ENCODE data around the gene SRPRB.

SRPRB gene

GRCh38 chr3:133825969-133826727 lies 20.5 kb downstream of the SRPRB start:
- DNase-seq (ENCODE audit: low read depth in 2 of 2) = no peak

DNA sequence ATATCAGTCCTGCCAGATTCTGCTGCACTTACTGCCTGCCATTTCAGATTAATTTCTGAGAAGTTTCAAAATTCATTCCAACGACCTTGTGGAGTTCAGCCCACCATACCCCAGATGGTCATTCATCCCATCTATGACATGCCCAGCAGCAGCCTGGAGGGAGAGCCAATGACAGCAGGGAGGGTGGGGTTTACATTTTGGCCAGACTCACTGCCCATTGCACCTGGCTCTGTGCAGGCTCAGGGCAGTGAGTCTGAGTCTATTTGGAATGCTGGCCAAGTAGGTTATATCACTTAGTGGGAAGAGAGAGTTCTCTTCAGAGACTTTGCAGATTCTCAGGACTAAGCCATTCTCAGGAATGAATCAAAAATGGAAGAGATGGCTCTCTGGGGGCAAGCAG lies 21.5 kb downstream of the SRPRB start:
- no peak for DNase-seq (ENCODE audit: low read depth in 2 of 2)

- no peak for DNase-seq (ENCODE audit: low read depth in 2 of 2)
These were observed 22.1 kb downstream of the SRPRB start for GRCh38 chr3:133827684-133828083.

- DNase-seq (ENCODE audit: low read depth in 2 of 2) = no peak
These were observed 23.1 kb downstream of the SRPRB start for GRCh38 chr3:133828576-133829309.

- no peak for DNase-seq (ENCODE audit: low read depth in 2 of 2)
These were observed 23.7 kb downstream of the SRPRB start for GRCh38 chr3:133829310-133829707.

DNA sequence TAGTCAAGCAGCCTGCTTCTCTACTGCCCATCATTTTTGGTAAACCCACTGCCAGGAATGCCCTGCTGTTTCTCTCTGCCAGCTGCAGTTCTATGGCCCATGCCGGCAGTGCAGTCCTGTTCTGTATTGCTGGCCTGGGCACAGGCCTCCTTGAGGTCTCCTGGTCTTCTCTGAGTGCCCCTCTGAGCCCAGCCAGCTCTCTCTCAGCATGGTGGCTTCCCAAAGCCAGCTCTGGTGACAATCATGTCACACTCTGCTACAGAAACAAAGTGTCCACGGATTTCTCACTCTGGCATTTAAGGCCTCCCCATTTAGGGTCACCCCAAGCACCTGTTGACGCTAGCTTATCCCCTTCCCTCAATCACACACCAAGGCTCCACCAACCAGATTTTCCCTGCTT lies 24.5 kb downstream of the SRPRB start:
- DNase-seq (ENCODE audit: low read depth in 2 of 2) = no peak

DNA sequence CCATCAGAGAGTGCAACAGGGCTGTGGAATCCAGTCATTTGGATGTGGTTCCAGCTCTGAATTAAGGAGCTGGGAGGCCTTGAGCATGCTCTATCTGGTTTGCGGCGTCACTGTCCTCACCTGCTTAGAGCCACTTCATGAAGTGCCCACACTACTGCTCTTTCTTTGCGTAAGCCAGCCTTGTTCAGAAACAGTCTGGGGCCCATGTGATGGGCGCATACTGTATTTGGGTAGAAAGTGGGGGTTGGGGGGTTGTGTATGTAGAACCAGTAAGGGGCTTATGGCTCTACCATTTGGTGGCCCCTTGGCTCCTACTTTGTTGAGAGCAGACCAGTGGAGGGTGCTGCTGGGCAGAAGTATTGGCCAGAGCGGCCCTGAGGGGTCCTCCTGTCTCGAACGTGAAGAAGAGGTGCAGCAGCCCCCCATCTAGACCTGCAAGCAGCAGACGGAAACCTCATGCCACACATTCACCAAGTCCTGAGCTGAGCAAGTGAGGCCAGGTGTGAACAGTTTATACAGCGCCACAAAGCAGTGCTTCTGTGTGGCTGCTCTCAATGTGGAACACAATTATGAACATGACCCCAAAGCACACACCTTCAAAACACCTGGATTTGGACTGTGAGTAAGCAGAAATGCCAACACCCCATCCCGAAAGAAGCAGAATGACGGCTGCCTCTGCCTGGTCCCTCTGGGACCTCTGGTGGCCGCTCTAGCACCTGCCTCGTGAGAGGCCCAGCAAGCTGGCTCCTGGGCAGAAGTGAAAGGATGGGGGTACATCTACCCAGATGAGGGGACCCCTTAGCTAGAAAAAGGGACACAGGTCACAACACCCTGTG lies 26.6 kb downstream of the SRPRB start:
- DNase-seq (ENCODE audit: low read depth in 2 of 2) = no peak

DNA sequence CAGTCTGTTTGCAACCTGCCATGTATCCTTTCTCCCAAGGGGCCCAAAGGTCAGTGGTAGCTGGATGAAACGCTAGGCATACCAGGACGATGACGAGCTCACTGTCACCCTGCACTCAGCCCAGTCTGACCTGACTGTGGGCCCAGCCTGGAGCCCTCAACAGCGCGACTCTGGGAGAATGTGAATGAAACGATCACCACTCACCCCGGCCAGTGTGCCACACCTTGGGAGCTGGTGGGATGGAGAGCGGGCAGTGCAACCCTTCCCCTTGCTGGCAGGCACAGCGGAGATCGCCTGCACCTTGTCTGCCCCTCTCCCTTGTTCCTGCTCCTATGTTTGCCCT lies 27.2 kb downstream of the SRPRB start:
- DNase-seq (ENCODE audit: low read depth in 2 of 2) = no peak

GRCh38 chr3:133833267-133833666 lies 27.7 kb downstream of the SRPRB start:
- no peak for DNase-seq (ENCODE audit: low read depth in 2 of 2)

DNA sequence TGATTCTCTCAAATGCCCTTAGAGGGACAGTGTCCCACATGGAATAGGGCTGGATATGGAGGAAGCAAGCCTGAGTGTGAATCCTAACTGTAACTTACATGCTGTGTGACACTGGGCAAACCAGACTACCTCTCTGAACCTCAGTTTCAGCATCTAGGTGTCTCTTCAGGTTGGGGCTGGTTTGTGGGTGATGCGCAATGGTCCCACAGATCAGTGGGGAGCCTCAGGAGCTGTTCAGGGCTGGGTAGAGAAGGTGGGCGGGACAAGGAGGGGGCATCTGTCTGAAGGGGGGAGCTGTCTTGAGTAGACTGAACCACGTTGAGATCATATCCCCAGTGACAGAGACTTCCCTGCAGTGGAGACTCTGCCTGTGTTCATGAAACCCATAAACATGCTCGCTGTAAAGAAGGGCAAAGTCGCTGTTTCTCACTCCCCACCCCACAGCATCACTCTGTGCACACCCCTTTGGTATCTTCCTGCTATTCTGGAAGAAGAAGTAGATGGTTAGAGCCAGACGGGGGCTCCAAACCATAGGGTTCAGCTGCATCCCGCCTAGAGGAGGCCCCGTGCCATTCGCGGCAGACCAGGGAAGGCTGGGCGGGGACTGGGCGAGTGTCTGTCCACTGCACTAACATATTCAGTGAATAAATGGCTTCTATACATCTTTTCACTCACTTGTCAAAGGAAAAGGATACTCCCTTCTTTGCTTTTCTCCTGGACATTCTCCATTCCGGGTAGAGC lies 28.4 kb downstream of the SRPRB start:
- DNase-seq (ENCODE audit: low read depth in 2 of 2) = no peak

GRCh38 chr3:133834621-133835417 lies 29.2 kb downstream of the SRPRB start:
- no peak for DNase-seq (ENCODE audit: low read depth in 2 of 2)

DNA sequence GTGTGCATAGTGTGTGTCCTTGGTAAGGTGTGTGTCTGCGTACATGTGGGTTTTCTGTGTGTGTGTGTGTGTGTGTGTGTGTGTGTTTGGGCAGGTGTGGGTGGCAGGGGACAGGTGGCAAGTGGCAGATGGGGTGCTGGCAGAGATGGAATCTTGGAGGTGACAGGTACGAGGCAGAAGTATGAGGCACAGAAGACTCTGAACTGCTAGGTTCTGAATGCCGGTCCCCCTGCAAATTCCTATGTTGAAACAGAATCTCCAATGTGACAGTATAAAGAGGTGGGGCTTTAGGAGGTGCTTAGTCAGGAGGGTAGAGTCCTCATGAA lies 29.8 kb downstream of the SRPRB start:
- no peak for DNase-seq (ENCODE audit: low read depth in 2 of 2)

DNA sequence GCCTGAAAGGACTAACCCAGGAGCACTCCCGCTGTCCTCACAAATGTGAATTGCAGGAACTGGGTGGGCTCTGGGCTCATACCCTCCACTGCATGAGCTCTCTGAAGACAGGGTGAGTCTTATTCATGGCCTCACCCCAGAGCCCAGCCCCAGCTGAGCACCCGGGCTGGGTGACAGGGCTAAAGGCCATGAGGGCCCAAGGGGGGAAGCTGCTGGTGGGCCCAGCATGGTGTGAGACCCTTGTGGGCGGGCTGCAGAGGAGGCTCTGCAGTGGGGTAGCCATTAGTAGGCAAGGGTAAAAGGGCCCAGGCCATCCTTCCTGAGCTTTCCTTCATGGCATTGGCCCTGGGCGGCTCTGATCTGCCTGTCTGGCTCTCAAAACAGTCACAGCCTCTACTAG lies 30.3 kb downstream of the SRPRB start:
- no peak for DNase-seq (ENCODE audit: low read depth in 2 of 2)

GRCh38 chr3:133836497-133837158 lies 31.0 kb downstream of the SRPRB start:
- no peak for DNase-seq (ENCODE audit: low read depth in 2 of 2)

DNA sequence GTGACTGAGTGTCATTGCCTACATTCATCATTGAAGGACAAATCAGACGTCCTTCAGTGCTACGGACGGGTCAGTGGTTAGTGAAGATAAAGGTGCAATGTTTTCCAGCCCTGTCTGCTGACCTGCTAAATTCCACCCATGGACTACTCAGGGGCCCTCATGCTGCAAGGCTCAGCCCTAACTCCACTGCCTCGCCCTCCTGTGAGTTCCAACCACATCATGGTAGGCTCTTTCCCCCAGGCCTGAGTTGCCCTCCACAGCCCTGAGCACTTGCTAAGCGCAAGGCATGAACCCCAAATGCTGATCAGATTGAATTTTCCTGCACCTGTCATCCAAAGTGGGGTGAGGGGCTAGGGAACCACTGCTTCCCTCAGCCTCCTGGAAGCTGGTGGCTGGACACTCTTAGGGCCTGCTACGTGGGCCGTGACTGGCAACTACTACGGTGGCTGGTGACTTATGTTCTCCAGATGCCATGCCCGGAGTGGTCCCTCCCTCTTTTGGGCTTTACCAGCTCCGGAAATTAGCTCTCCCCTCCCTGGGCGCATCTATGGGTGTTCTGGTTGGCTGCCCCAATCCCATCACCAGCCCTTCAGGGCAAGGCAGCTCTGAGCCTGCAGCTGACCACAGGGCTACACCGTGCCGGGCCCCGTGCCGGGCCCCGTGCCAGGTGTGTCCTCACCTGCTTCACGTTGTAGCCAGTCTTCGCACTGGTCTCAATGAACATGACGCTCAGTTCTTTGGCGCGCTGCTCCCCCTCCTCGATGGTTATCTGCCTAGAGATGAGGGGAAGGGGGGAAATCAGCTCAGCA lies 32.1 kb downstream of the SRPRB start:
- DNase-seq (ENCODE audit: low read depth in 2 of 2) = no peak

DNA sequence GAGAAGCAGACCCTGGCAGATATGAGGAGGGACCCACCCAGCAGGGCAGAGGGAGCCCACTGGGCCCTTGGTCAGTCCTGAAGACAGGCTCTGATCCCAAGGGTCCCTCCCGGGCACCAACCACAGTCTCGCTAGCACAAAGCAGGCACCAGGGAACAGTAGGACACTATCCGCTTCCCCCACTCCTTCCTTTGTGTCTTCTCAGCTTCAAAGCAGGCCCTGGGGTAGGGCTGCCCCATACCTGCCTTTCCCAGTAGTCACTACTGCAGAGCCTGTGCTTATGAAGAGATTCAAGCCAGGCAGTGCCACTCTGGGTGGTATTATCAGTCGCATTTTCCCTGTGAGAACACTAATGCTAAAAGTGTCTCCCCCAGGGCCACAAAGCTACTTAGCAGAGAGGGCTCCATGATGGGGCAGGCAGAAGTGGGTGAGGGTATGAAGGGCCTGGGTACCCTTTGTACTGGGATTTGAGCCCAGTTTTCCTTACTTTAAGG lies 32.7 kb downstream of the SRPRB start:
- no peak for DNase-seq (ENCODE audit: low read depth in 2 of 2)

DNA sequence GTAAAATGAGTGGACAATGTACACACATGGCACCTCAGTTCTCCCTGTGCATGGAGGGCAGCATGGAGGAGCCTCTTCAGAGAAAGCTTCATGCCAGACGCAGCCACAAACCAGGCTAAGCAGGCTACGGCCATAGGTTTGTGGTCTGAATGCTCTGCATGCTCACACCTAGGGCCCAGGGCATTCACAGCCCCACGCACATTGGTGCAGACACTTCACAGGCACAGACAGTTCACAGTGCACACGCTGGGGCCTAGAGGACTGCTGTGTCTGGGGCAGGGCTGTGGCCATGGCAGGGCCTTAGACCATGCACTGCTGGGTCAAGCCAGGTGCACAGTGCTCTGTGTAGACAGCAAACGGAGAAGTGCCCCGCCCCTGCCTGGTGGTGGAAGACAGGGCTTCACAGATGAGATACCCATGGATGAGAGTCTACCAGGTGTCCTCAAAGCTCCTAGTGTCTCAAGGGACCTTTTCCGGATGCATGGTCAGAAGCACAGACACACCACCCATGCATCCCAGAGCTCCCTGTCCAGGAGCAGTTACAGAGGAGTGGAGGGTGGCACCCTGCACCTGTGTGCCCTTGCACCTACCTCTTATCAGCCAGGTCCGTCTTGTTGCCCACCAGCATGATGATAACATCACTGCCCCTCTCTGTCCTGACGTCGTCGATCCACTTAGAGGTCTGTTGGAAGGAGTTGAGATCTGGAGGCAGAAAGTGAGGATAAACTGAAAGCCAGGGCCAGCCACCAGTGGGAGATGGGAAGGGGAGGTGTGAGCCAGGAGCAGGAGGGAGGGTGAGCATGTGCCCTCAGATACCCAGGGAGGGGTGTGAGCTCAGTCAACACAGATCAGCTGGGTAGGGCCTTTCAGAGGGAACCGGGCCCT lies 33.5 kb downstream of the SRPRB start:
- DNase-seq (ENCODE audit: low read depth in 2 of 2) = no peak

DNA sequence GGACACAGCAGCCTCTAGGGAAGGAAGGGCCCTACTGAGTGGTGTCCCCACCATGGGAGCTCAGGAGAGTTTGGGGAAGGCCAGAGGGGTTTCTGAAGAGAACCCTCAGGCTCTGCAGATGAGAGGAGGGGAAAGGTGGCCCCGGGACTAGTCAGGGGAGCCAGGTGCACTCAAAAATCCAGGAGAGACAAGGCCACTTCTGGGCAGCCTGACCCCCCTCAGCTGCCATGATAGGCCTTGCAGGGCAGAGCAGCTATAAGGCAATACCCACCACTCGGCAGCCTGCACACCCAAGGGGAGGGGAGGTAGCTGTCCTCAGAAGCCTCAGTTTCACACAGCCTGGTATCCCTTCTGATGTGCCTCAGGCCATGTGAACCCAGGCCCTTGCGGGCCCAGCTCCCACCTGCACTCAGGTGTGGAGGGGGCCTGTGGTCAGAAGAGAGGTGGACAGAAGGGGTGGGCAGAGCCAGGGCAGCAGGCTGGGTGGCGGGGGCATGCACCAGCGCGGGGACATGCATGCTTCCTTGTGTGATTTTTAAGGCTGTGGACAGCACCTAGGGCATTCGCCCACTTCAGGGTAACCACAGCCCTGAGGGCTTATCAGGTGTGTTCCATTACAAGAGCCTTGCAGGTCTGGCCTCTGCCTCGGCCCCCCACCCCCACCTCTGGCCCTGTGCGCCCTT lies 34.6 kb downstream of the SRPRB start:
- DNase-seq (ENCODE audit: low read depth in 2 of 2) = no peak

Measured in stimulated activated CD8-positive, alpha-beta memory T cell treated with anti-CD3 and anti-CD28 coated beads, Interleukin-7, amount 100 ng/mL, for 1 hour (primary cell).